Urinary bladder (tissue), 4 donors: ENCODE results near the gene COBL. TPM values are rescaled to one million over a fixed set of nuclear protein-coding genes. Genes with fewer than 3 reads are reported as not detected.

Source experiments
- DNase-seq: peaks from one replicate; pipeline ENCODE4 v3.0.0-alpha.2; 2015; ENCODE audit errors: extremely low spot score
- H3K27ac ChIP-seq: one replicate; pipeline ENCODE4 v1.5.1; 2013; ENCODE audit warnings: low read depth, mild to moderate bottlenecking, moderate library complexity
- H3K36me3 ChIP-seq: one replicate; pipeline ENCODE4 v1.6.1; 2013; ENCODE audit warnings: mild to moderate bottlenecking, moderate library complexity; ENCODE audit not compliant: insufficient read depth
- H3K4me1 ChIP-seq: one replicate; pipeline ENCODE4 v1.6.1; 2013; ENCODE audit warnings: mild to moderate bottlenecking, moderate library complexity; ENCODE audit not compliant: insufficient read depth
- H3K4me3 ChIP-seq: one replicate; pipeline ENCODE4 v1.5.1; 2013; ENCODE audit warnings: low read depth, low read length
- WGBS: extraction: QIAGEN DNeasy Blood & Tissue Kit; methylation state at CpG from one replicate; pipeline ENCODE4 v1.1.7; 2013; 5-methylcytosine and 5-hydroxymethylcytosine counted together
- polyA plus RNA-seq: library from polyadenylated mRNA; stranded (reverse); fragments of 200-250 nt; gene quantifications from one replicate; pipeline ENCODE4 v1.2.3, GENCODE V29; 2013
- total RNA-seq: library from RNA; depleted of rRNA; stranded (reverse); fragments of >200 nt; gene quantifications from one replicate; pipeline ENCODE4 v1.2.3, GENCODE V29; 2014
- donor health status: healthy with polysubstance abuse.
- donor health status: healthy.

COBL gene
- total and polyA plus RNA-seq, 2 donors = 1.6 to 3.3 TPM

DNA sequence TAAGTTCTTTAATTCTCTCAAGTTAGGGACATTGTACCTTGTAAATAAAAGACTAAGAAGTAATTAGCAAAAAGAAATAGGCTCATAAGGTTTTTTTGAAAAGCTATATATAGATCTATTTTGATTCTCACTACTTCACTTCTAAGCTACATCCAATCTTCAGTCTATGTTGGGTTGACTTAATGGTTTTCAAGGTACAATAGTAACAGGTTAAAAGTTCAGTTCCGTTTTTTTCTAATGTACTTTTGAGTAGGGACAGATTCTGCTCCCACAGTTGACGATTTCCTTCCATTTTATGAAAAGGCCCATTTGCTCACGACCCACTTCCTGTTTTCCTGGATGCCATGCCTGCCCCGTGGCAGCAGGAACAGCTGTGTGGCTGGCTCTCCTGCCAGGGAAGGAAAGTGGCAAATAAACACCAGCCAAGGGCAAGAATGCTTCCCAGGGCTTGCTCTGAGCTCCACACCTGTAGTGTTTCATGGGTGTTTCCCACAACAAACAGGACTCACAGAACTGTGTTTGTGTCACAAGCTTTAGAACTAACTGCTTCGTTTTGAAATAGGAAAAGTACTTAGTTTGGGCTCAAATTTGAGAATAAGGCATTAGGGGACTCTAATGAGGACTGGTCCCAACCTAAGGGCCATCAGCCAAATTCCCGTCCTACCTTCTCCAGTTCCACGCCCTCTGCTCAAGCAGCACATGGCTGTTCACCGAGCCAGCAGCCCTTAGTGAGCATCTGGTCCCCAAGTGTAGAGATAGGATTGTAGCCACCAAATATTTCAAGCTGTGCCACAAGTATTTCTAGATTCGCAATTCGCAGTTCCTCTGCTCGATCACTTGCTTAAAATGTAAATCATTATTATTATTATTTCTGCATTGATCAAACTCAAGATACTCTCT lies 240.7 kb downstream of the COBL start:
- H3K27ac ChIP-seq = no peak overlapping the region
- DNase-seq = no peak

DNA sequence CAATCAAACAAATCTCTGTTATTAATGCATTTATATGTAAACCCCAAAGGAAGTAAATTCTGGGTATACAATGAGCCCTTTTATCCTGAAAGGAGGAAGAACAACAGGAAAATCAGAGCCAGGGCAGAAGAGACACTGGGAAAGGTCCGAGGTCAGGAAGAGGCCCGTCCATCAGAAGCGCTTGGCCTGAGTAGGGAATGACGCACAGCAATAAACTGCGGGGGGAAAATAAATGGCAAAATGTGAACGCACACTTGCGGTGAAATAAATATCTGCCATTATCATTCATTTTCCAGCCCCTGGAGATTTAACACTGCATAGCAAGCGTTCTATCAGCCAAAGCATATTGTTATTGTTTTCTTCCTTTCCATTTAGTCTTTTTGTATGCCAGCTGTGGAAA lies 243.4 kb downstream of the COBL start:
- WGBS = 69% methylated on average over 8 of the region's 8 CpGs
- no peak overlapping the region for H3K4me3 ChIP-seq
- H3K4me1 ChIP-seq = no peaks in the 10 kb centered on the region
- H3K27ac ChIP-seq = no peak overlapping the region
- no peaks in the 10 kb centered on the region for H3K36me3 ChIP-seq
- DNase-seq = no peak

More for the DNA sequence above, 240.7 kb downstream of the COBL start:
- WGBS = 77% methylated on average over 11 of the region's 11 CpGs
- no peak overlapping the region for H3K4me3 ChIP-seq
- H3K36me3 ChIP-seq = no peaks in the 10 kb centered on the region
- peaks cover 2% of the 10 kb centered on the region for H3K4me1 ChIP-seq

DNA sequence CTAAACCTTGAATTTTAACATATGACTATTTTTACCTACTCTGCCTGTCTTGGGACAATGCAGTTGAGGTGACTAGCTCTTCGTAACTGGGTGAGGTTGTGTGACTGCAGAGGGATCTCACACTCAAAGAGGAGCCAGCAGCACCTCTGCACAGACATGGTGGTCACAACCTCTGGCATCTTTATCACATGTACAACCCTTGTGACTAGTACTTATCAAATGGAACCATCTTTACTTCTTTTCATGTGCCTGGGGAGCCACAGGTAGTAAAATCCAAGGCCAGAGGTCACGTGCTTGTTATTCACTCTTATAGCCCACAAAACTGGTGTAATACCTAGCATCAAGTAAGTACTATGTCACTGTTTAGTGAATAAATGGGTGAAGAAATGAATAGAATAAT lies 244.3 kb downstream of the COBL start:
- H3K27ac ChIP-seq = no peak overlapping the region
- H3K4me3 ChIP-seq = no peak overlapping the region
- no peak for DNase-seq
- WGBS = 83% methylated on average over 2 of the region's 2 CpGs
- no peaks in the 10 kb centered on the region for H3K36me3 ChIP-seq
- H3K4me1 ChIP-seq = no peaks in the 10 kb centered on the region

DNA sequence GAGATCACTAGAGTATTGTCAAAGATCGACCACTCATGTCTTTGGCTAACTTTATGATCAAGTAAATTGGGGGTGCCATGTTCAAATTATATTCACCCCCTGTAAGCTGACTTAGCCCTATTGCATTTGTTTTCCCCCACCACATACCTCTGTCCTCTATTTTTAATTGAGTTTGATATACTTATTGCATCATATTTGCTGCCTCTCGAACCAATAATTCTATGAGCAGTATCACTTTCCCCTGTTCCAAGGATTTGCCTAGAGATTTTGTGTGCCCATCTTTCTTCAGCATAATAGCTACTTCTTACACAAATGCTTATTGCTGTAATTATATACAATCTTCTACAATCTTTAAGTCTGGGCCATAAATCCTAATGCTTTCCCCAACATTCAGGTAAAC lies 245.2 kb downstream of the COBL start:
- DNase-seq = no peak
- 91% methylated on average over 2 of the region's 2 CpGs for WGBS
- H3K27ac ChIP-seq = no peak overlapping the region

DNA sequence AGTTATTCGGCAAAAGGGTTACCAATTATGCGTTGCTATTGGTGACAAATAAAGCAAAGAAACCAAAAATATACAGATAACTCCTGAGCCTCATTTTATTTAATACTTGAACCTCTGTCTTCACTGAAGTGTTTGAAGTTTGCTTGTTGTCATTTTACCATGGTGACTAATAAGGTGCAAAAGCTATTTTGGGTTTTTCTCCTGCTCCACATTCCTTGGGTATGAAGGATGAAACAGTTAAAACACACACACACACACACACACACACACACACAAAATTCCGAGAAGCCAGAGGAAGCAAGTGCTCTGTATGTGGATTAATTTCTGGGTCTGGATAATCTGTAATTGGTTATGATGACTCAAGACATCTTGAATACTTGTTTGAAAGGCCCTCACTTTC lies 246.5 kb downstream of the COBL start:
- no peaks in the 10 kb centered on the region for H3K36me3 ChIP-seq
- 36% methylated on average over 3 of the region's 3 CpGs for WGBS
- no peak overlapping the region for H3K4me3 ChIP-seq
- no peak overlapping the region for H3K27ac ChIP-seq
- H3K4me1 ChIP-seq = no peaks in the 10 kb centered on the region
- DNase-seq = no peak

More for the DNA sequence above, 245.2 kb downstream of the COBL start:
- H3K4me3 ChIP-seq = no peak overlapping the region
- H3K4me1 ChIP-seq = no peaks in the 10 kb centered on the region
- no peaks in the 10 kb centered on the region for H3K36me3 ChIP-seq

DNA sequence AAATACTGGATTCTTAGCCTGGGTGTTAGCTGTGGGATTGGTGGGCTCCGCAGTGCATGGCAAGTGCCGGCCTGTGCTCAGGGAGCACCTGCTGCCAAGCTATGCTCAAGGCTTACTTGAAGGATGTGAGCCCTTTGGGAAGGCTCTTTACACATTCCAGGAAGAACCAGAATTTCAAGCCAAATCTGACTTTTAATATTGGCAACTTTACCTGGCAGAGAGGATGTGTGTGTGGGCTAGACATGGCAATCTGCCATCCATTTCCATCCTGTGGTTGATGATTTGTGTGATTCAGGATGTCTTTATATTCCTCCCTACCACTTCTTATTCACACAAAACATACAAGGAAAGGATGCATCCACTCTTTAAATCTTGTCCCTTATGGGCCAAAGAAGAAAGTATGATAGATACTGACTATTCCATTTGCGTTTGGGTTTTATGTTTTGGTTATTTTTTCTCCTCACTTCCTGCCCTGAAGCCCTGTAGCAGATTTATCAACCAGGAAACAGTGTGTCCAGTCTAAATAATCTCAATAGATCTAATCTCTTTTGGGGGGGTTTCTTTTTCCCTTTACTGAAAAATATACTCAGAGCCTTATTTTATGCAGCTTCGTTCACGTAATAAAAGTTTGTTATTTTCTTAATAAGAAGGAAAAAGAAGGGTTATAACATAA lies 247.1 kb downstream of the COBL start:
- no peak overlapping the region for H3K4me3 ChIP-seq
- H3K27ac ChIP-seq = no peak overlapping the region
- no peak for DNase-seq
- no peaks in the 10 kb centered on the region for H3K4me1 ChIP-seq
- H3K36me3 ChIP-seq = no peaks in the 10 kb centered on the region
- 50% methylated on average over 5 of the region's 5 CpGs for WGBS

DNA sequence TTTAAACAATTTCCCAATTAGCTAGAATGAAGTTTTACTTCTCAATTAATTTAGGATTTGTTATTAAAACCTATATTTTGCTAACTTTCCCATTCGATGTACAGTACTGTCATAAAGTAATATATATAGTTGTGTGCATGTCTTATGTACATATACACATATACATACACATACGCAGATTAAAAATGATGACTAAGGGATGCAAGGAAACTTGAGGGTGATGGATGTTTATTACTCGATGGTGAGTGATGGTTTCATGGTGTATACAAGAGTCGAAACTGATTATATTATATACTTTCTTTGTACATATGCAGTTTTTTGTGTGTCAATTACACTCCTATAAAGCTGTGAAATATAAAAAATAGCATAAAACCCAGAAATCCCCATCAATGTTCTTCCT lies 248.2 kb downstream of the COBL start:
- Histone ChIP-seq H3K27ac (no peak overlapping the region), H3K4me1 (no peaks in the 10 kb centered on the region), H3K4me3 (no peak overlapping the region), H3K36me3 (no peaks in the 10 kb centered on the region)
- DNase-seq = no peak
- 84% methylated on average over 4 of the region's 4 CpGs for WGBS

DNA sequence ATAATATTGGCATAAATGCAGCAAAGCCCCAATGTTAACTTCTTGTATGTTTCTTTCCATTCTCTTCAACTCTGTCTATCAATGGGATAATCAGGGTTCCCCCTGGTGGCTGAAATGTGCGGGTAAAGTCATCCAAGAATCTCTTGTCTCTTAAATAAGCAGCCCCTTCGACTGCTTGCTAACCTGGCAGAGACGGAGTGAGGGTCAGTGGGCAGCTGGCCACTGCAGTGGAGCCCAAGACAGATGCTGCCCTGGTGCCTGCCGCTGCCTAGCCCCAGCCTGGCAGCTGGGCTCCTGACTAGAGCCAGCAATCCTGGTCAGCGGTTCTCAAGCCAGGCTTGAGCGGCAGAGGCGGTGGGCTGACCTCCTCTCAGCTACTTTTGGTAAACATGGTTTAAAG lies 248.9 kb downstream of the COBL start:
- H3K27ac ChIP-seq = no peak overlapping the region
- H3K4me3 ChIP-seq = no peak overlapping the region
- WGBS = 42% methylated on average over 7 of the region's 7 CpGs
- DNase-seq = peak; percentile 20
- no peaks in the 10 kb centered on the region for H3K4me1 ChIP-seq
- no peaks in the 10 kb centered on the region for H3K36me3 ChIP-seq

DNA sequence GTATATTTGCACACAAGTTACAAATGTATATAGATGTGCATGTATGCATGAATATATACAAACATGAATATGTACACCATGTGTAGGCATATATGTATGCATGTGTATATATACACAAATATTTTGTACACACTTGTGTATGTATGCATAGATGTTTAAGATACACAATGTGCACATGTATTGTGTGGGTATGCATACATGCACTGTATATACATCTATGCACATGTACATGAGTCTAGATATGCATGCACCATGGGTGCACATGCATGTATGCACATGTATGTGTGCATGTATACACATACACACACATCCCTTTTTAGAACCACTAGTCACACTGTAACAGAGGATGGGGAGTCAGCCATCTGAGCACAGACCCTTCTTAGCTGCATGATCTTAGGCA lies 249.4 kb downstream of the COBL start:
- no peak for DNase-seq
- Histone ChIP-seq H3K36me3 (no peaks in the 10 kb centered on the region), H3K4me1 (no peaks in the 10 kb centered on the region), H3K27ac (no peak overlapping the region), H3K4me3 (no peak overlapping the region)

DNA sequence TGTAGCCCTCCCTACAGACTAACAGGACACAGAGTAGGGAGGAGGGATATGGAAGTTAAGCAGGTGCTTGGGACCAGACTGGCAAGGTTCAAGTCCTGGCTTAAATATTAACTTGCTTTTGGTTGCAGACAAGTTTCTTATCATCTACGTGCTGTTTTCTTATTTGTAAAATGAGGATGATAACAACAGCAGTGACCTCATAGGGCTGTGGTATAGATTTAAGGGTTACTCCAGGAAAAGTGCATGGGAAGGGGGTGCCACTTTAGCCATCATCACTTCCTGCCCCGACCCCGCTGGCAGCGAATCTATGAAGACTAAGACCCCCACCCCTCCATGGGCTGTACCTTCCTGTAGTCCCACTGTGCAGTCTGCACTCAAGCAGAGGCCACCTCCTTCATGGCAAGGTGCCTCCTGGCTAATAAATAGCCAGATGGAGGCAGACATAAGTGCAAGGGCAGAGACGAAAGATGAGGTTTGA lies 250.2 kb downstream of the COBL start:
- H3K4me3 ChIP-seq = no peak overlapping the region
- no peaks in the 10 kb centered on the region for H3K36me3 ChIP-seq
- no peak overlapping the region for H3K27ac ChIP-seq
- 80% methylated on average over 5 of the region's 5 CpGs for WGBS
- no peaks in the 10 kb centered on the region for H3K4me1 ChIP-seq
- no peak for DNase-seq

DNA sequence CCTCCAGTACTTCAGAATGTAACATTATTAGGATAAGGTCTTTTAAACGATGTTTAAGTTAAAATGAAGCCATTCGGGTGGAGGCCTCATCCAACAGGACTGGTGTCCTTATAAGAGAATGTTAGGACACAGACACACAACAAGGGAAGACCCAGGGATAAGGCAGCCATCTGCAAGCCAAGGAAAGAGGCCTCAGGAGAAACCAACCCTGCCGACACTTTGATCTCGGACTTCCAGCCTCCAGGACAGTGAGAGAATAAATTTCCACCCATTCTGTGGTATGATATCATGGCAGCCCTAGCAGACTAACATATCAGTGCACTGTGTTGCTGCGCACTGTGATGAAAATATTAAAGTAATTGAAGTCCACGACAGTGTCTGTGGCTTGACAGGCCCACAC lies 250.8 kb downstream of the COBL start:
- H3K36me3 ChIP-seq = no peaks in the 10 kb centered on the region
- WGBS = 98% methylated on average over 6 of the region's 6 CpGs
- no peaks in the 10 kb centered on the region for H3K4me1 ChIP-seq
- no peak overlapping the region for H3K4me3 ChIP-seq
- no peak overlapping the region for H3K27ac ChIP-seq
- no peak for DNase-seq

DNA sequence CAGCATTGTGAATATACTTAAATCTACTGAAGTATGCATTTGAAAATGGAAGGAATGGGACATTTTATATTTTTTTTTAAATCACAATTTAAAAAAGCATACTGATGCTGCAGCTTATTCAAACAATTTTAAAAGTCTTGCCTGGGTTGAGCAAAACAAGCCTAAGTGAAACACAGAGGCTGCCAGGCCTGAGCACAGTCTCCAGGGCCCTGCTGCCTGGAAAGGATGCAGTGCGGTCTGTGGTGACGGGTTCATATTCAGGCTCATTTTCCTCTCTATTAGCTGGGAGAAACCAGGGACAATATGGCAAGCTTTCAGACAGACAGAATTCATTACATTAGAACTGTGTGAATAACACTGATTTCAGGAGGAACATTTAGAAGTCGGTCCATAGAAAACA lies 251.9 kb downstream of the COBL start:
- no peak for DNase-seq
- Histone ChIP-seq H3K4me1 (no peaks in the 10 kb centered on the region), H3K36me3 (no peaks in the 10 kb centered on the region), H3K4me3 (no peak overlapping the region), H3K27ac (no peak overlapping the region)
- WGBS = 96% methylated on average over 3 of the region's 3 CpGs

DNA sequence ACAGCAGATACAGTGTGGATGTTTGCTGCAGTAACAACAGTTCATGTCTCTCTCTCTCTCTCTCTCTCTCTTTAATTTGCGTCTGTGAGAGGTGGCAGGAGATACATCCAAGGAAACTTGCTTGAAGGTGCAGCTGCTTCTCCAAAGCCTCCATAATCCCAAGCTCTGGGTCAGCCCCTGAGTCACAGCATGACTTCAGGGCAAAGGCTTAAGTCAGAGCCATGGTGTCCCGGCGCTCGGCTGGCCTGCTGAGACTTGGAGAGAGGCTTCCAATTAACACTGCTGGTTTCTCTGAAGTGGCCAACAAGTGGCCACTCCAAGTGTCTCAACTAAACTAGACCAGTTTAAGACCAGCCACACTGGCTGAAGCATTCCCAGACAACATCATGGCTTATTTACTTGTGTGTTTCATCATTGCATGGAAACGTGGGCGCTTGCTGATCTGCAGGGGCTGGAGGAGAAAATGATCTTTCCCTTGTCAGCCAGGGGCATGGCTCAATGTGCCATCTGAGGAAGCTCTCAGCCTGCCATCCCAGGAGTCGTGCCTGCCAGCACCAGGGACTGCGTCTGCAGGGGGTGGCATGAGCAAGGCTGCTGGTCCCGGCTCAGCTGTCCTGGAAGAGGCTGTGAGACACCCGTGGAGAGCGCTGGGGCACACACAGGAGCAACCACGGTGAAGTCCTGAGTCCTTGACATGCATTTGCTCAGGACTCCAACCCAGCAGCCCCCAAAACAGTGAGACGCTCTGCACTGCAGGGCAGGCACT lies 254.2 kb downstream of the COBL start:
- no peak overlapping the region for H3K27ac ChIP-seq
- 82% methylated on average over 13 of the region's 13 CpGs for WGBS
- no peak for DNase-seq
- no peak overlapping the region for H3K4me3 ChIP-seq
- H3K4me1 ChIP-seq = no peaks in the 10 kb centered on the region
- no peaks in the 10 kb centered on the region for H3K36me3 ChIP-seq
